SIG-M5 (cell line): ENCODE results near the gene KPNB1.

Experiments
- DNase-seq: peaks from one replicate; lab custom pipeline; 2025; lab: John Stamatoyannopoulos, UW

Gene KPNB1

DNA sequence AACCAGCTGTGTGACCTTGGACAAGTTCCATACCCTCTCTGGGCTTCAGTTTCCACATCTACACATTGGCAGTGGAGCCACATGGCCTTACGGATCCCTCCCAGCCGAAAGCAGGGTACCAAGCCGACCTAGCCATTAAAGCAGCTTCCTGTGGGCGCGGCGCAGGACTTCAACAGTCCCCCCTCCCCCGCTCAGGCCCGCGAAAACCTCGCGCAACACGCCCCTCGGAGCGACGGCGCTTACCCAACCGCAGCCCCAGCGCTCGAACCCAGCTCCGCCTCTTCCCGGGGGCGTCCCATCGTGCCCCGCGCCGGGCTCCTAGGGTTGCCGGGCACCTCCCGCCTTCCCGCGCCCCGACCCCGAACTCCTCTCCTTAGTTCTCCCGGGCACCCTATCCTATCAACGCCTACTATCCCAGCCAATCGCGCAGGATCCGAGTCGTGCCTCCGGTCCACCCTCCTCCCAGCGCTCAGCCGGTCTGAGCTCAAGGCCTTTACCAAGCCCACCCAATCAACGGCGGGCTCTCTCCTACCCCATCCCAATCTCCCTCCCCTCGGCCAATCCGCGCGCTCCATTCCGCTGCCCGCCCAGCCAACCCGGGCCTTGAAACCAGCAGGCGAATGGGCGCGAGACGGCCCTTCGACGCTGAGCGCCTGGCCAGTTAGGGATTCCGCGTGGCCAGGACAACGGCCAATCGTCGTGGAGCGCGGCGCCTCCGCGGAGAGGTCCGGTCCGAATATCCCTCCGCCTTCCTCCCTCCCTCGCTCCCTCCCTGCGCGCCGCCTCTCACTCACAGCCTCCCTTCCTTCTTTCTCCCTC lies at the start of gene KPNB1:
Gene KPNB1 (plus strand): TSS at position 767 of the 819 bp plus-strand sequence. CDS start 326 bp downstream, outside the sequence.
- peak; percentile 98 for DNase-seq

DNA sequence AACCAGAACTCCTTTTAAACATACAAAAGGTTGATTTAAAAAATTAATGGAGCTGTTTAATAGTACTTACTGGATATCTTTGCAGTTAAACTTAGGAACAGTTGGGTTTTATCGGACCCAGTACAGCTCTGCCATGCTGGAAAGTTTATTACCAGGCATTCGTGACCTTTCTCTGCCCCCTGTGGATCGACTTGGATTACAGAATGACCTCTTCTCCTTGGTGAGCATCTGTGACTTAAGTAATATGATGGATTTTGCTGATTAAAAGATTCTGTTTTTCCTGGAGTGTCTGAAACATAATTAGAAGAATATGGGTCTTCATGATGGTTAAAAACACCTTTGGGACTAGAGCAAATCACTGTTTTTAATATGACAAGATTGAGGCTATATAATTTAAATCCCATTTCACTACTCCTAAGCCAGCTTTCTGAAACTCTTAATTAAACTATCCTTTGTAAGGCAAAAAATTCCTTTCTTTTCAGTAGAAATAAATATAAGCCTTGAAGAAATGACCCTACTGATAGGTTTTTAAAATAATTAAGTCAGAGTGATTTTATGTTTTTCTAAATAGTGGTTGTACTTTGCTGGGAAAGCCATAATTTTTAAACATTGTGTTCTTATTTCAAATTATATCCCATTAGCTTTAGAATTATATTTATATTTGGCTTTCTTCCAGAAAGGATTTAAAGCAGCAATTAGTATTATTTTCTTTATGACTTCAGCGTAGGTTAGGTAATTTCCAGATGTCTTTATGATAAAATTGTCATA lies 45.7 kb upstream of the KPNB1 start:
- DNase-seq, result no peak

DNA sequence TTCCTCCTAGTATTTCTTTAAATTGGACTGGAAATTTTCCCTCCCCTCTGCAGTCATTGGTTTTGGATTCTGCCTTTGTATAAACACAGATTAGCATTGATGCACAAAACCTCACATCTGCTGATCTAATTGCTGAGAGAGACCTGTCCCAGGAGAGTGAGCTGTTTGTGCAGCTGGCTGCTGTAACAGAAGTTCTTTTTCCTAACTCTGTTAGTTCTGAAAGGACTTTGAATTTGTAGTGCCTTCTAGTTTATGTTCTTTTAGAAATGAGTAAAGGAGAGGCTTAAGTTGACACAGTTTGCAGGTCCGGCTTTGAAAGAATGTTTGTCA lies 45.2 kb upstream of the KPNB1 start:
- DNase-seq, result no peak

DNA sequence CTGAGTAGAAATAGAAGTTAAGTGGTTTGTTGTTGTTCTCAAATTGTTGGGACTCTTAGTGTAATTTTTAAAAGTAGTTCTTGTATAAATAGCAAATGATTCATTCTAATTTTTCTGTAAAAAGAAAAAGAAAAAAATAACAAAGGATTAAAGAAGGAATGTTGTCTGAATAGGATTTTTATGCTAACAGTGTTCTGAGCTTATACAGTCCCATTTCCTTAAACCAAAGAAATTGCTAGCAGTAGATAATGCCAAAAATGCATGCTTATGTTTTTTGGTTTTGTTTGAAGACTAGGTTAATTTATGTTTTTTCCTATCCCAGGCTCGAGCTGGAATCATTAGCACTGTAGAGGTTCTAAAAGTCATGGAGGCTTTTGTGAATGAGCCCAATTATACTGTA lies 44.7 kb upstream of the KPNB1 start:
- no peak for DNase-seq

DNA sequence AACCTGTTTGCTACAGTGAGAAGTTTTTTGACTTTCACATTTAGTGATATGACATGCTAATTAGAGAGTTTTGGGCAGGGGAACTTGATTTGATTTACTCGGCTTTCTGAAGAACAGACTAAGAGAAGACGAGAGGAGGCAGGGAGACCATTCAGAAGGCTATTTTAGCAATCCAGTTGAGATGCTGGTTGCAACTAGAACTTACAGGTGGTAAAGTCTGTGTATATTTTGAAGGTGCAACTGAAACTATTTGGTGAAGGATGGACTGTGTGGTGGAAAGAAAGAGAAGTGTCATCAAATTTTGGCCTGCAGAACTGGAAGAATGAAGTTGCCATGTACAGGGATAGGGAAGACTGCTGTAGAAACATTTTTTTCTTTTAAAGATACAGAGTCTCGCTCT lies 42.2 kb upstream of the KPNB1 start:
- no peak for DNase-seq

DNA sequence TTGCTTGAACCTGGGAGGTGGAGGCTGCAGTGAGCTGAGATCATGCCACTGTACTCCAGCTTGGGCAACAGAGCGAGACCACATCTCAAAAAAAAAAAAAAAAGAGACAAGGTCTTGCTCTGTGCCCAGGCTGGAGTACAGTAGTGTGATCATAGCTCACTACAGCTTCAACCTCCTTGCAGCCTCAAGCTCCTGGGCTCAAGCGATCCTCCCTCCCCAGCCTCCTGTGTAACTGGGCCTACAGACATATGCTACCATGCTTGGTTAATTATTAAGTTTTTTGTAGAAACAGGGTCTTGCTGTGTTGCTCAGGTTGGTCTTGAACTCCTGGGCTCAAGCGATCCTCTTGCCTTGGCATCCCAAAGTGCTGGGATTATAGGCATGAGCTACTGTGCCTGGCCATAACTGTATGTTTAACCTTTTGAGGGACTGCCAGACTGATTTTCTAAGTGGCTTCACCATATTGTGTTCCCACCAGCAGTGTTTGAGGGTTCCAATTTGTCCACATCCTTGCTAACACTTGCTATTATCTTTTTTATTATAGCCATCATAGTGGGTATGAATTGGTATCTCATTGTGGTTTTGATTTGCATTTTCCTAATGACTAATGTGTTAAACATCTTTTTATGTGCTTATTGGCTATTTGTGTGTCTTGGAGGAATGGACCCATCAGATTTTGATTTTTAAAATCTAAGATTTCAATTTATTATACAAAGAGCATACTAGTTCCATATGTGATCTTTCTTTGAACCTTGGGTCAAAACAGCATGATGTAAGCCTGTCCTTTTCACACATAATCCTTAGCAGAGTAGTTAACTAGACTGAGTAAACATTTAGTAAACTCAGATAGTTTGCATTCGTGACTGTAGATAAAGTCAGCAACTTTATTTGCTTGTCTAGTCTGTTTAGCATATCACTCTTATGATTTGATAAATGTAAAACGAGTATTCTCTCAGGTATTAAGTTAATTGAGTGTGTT lies 38.1 kb upstream of the KPNB1 start:
- DNase-seq, result no peak

DNA sequence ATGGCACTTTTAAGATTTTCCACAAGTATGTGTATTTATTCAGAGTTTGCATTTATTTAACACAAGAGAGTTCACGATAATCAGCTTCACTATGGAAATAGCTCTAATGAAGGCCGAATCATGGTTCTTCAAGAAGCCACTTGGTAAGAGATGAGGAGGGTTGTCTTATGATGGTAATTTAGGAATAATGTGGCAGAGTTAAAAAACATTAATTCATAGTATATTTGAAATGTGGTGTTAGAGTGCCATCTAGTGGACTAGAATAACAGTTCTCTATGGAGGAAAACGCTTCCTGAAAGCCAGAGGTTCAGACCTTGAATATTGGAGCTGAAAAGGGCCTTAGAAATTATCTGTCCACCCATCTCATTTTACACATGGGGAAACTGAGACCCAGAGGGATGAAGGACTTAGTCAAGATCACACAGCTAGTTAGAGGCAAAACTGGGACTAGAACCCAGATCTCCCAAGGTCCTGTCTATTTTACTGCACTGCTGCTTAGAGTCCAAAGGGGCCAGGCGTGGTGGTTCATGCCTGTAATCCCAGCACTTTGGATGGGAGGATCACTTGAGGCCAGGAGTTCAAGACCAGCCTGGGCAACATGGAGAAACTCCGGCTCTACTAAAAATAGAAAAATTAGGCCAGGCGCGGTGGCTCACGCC lies 33.8 kb upstream of the KPNB1 start:
- DNase-seq, result peak; percentile 13

DNA sequence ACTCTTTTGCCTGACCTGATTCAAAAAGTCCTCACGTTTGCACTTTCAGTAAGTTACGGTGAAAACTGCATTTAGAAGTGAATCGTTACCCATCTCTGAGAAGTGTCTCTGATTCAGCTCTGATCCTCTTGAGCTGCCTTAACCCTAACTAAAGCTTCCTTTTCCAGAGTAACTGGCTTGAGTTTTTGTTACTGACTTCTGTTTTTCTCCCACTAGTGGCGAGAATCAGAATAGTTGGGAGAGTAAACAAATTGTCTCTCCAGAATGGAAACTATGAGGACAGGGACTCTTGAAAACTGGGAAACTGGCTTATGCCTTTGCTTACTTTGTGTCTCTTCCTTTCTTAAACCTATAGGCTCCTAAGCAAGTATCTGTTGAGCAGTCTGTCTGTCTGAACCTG lies 31.3 kb upstream of the KPNB1 start:
- DNase-seq, result no peak

DNA sequence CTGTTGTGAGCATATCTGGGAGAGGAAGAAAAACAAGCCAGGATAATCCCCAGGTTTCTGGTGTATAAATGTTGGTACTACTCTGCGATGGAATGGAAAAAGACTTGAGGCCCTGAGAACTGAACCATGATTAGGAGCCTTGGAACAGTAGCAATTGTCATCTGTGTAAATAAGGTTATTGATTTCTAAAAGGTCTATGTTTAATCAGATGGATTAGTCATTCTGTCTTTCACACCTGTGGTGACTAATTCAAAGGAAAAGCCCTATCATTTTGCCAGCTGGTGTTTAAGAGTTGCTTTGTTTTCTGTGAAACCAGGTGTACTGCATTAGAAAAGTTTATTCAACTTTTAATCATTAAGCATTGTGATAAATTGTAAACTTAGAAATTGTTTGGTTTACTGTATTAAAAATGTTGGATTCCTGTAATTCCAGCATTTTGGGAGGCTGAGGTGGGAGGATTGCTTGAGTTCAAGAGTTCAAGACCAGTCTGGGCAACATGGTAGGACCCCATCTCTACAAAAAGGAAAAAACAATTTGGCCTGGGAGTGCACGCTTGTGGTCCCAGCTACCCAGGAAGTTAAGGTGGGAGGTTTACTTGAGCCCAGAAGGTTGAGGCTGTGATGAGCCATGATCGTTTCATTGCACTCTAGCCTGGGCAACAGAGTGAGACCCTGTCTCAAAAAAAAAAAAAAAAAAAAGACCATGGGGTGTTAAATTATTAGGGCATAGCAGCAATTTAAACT lies 29.0 kb upstream of the KPNB1 start:
- no peak for DNase-seq

DNA sequence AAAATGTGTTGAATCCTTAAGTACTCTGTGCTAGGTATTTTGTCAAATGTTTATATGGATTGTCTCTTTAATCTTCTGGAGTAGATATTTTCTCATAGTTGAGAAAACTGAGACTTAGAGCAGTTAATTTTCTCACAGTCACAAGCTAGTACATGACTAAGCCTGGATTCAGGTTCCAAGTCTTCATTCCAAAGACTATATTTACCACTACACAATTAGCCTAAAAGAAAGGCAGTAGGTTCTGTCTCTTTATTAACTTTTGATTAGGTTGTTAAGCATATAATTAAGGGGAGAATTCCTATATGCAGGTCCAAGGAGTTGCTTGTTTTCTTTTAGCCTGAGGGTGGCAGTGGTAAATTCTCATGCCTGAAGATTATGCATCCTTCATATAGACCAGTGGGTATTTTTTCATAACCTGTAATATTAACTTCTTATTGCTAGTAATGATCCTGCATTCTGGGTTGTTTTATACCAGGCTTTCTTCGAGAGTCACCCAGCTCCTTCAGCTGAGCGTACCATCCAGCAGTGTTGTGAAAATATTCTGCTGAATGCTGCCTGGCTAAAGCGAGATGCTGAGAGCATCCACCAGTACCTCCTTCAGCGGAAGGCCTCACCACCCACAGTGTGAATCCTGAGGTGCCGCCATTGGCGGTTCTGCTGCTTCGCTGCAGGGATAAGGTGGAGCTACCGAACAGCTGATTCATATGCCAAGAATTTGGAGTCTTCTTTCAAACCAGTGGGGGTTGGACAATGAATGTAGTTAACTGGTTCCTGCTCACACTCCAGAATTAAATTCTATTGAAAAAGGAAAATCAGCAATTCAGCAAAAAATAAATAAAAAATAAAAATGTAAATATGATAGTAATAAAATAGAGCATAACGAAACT lies 28.2 kb upstream of the KPNB1 start:
- DNase-seq, result no peak

DNA sequence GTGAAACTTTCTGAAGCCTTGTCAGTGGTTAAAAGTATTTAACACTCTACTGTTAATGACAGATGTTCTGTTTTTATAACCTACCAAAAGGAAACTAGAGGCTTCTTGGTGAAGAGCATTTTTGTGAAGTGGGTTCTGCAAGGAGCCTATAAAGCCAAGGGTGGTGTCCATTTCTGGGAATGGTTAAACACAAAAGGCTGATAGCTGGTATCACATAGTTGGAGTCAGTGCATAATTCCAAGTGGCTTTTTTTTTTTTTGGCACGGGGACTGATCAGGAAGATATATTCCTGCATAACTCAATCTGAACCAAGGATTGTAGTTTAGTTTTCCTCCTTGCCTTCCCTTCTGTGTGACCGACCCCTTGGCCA lies 27.6 kb upstream of the KPNB1 start:
- DNase-seq, result no peak

DNA sequence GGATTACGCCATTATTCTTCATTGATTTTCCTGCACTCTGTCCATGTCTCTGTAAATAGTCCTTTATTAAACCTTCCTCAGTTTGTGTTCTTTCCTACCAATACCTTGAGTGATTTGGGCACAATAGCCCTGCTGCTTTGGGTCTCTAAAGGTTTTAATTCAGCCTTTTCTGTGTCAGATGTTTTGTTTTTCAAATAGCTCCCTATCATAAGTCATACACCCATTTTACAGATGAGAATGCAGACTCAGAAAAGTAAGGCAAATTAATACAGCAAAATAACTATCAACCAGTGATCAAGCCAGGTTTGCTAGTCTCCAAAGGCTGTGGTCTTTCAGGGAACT lies 25.0 kb upstream of the KPNB1 start:
- no peak for DNase-seq

DNA sequence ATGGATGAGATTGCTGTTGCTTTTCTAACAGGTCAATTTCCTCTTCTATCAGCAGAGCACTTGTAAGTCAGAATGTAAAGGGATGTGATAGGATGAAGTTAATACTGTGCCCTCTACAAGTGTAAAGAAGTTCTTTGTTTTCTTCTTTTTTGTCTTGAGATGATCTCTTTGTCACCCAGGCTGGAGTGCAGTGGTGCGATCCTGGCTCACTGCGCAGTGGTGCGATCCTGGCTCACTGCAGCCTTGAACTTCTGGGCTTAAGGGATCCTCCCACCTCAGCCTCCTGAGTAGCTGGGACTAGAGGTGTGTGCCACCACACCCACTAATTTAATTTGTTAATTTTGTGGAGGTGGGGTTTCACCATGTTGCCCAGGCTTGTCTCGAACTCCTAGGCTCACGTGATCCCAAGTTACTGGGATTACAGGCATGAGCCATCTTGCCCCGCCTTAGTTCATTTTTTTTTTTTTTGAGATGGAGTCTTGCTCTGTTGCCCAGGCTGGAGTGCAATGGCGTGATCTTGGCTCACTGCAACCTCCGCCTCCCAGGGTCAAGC lies 21.6 kb upstream of the KPNB1 start:
- DNase-seq, result no peak

DNA sequence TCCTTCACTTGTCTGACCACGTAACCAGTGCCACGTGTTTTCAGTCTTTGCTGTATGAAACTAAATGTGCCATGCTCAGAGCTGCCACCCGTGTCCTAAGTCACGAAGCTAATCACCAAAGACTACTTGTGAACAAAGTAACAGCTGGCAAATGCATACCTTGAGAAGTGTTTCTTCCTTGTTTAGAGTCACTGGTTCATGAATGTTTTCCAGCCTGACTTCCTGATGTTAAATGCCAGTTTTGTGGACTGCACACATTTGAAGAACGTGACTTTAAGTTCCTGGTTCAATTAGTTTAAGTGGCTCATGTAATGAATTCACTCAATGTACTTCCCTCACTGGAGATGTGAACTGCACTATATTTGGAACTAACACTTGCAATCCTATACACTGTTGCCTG lies 19.9 kb upstream of the KPNB1 start:
- DNase-seq, result no peak

DNA sequence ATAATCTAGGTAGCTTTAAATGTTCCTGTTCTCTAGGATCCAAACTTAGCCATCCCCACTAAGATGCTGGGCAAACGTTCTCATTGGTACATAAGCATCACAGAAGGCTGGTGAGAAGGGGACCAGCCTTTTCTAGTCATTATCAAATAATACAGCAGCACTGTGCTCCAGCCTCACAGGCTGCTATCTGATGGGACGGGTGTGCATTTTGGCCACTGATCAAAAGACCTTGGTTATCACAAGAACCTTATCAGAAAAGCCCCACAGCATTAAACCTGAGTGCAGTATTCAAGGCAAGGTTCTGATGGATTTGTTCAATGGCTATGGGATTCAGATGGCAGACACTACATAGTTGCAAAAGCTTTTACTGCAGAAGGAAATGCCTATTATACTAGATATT lies 19.1 kb upstream of the KPNB1 start:
- DNase-seq, result no peak

DNA sequence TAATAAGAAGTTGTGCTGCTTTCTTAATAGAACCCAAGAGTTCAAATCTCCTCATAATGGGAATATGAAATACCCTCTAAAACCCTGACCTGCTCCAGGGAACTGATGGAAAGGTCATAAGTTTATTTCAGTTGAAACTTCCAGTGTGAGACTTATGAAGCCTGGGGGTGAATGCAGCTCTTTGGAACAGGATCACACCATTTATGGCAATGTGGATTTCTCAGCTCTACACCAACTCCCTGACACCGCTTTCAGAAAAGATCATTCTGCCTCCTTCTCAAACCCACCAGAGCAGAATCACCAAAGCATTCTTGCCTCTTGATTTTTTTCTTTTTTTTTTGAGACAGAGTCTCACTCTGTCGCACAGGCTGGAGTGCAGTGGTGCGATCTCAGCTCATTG lies 16.7 kb upstream of the KPNB1 start:
- no peak for DNase-seq

DNA sequence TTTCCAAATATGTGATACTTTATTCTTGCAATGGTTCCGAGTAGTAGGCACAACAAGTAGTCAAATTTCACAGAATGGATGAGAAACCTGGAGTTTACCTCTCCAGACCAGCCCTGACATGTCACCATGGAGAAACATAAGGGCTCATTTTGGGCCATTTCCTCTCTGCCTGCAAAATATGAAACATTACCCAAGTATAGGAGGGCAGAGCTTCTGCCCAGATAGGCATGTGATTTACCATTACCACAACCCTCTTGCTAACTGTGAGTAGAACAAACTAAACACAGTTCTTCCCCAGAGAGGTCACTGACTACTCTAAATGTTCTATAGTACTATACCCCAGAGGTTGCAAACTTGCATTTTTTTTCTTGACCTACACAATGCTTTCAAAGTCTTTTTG lies 15.7 kb upstream of the KPNB1 start:
- DNase-seq, result no peak

DNA sequence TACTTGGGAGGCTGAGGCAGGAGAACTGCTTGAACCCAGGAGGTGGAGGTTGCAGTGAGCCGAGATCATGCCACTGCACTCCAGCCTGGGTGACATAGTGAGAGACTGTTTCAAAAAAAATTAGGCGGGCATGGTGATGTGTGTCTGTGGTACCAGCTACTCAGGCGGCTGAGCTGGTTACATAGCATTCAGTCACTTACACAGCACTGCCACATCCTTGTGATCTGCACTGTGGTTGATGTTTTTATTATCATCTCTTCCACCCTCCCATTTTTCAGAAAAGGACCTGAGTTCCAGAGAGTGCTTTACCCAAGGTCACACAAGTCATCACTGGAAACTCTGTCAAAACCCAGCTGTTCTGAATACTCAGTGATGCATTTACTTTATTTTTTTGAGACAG lies 14.8 kb upstream of the KPNB1 start:
- no peak for DNase-seq

DNA sequence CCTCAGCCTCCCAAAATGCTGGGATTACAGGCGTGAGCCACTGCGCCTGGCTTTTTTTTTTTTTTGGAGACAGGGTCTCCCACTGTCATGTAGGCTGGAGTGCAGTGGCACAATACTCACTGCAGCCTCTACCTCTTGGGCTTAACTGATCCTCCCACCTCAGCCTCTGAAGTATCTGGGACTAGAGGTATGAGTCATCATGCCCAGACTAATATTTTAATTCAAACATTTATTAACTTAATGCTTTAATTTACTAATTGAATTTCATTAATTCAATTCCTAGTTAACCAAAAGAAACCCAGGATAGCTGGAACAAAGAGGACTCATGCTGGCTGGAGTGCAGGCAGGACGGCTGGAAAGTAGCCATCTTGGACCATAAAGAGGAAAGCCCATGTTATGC lies 14.0 kb upstream of the KPNB1 start:
- no peak for DNase-seq
